Subcutaneous abdominal adipose tissue (tissue), 5 donors: ENCODE measurements around the gene SYT1.

ENCODE experiments used
- H3K27ac ChIP-seq: one replicate; pipeline ENCODE4 v1.7.0; 2013; ENCODE audit warnings: low read depth, mild to moderate bottlenecking, inconsistent platforms, low read length, moderate library complexity
- H3K27me3 ChIP-seq, 5 donors: one replicate each; pipeline ENCODE4 v1.7.0; 2013; ENCODE audit warnings: low read length in 5 of 5, inconsistent platforms in 1 of 5; ENCODE audit not compliant: control insufficient read depth in 5 of 5, insufficient read depth in 4 of 5
- H3K36me3 ChIP-seq, 5 donors: one replicate each; pipeline ENCODE4 v1.7.0; 2013; ENCODE audit warnings: low read length in 5 of 5; ENCODE audit not compliant: control insufficient read depth in 5 of 5, insufficient read depth in 5 of 5
- H3K4me1 ChIP-seq, 5 donors: one replicate each; pipeline ENCODE4 v1.7.0; 2013; ENCODE audit warnings: low read length in 5 of 5, mild to moderate bottlenecking in 3 of 5, moderate library complexity in 1 of 5; ENCODE audit not compliant: control insufficient read depth in 5 of 5, insufficient read depth in 5 of 5
- H3K4me3 ChIP-seq, 5 donors: one replicate each; pipeline ENCODE4 v1.7.0; 2013; ENCODE audit warnings: low read length in 5 of 5, low read depth in 1 of 5
- H3K9ac ChIP-seq, 5 donors: one replicate each; pipeline ENCODE4 v1.7.0; 2013; ENCODE audit warnings: low read length in 5 of 5, mild to moderate bottlenecking in 4 of 5, moderate library complexity in 3 of 5
- H3K9me3 ChIP-seq, 5 donors: one replicate each; pipeline ENCODE4 v1.7.0; 2013; ENCODE audit warnings: low read length in 5 of 5; ENCODE audit not compliant: control insufficient read depth in 5 of 5
- donor health status: healthy.
- donor health status: healthy.
- donor health status: healthy.
- donor health status: healthy.
- donor health status: healthy.

SYT1 gene

DNA sequence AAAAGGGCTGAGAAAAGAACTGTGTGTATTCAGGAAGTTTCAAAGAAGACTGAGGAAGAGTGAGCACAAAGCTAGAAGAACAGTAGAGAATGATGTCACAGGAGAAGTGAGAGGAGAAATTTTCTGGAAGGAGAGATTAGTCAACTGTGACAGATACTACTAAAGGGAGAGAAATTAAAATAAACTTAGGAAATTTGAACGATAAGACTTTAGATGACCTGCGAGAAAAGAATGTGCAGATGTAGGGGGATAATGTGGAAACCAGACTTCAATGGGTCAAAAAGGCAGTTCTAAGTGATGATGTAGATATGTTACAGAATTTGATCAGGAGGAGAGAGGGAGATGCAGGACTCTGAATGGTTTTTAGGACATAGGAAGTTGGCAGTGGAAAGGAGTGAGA is 287.4 kb downstream of the SYT1 start:
- H3K4me3 ChIP-seq: no peak overlapping the region
- H3K27me3 ChIP-seq: no peaks in the 10 kb centered on the region
- no peaks in the 10 kb centered on the region for H3K4me1 ChIP-seq
- H3K9ac ChIP-seq: no peak overlapping the region
- H3K27ac ChIP-seq: no peak overlapping the region
- no peaks in the 10 kb centered on the region for H3K36me3 ChIP-seq
- no peaks in the 10 kb centered on the region for H3K9me3 ChIP-seq

DNA sequence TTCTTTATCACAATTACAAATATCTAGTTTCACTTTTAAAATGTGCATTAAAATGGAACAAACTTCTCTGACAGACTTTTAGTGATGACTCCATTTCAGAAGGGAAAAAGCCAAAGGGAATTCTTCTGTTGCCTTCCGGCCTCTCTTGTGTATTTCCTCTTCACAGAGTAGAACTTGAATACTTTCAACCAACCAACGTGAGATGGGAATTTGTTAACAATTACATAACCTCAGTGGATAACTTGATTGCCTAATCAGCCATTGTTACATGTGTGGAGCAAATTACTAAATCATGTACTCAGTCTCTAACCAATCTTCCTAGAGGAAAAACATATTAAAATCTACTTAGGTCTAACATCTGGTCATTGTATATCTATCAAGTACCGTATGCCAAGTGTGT is 291.1 kb downstream of the SYT1 start:
- Histone ChIP-seq H3K4me3 (no peak overlapping the region), H3K36me3 (no peaks in the 10 kb centered on the region), H3K9me3 (no peaks in the 10 kb centered on the region), H3K4me1 (no peaks in the 10 kb centered on the region), H3K27ac (no peak overlapping the region), H3K27me3 (no peaks in the 10 kb centered on the region), H3K9ac (no peak overlapping the region)

GRCh38 chr12:79156846-79157463 is 292.4 kb downstream of the SYT1 start:
- Histone ChIP-seq H3K9me3 (no peaks in the 10 kb centered on the region), H3K27ac (no peak overlapping the region), H3K9ac (no peak overlapping the region), H3K4me1 (no peaks in the 10 kb centered on the region), H3K27me3 (no peaks in the 10 kb centered on the region), H3K36me3 (no peaks in the 10 kb centered on the region), H3K4me3 (no peak overlapping the region)

DNA sequence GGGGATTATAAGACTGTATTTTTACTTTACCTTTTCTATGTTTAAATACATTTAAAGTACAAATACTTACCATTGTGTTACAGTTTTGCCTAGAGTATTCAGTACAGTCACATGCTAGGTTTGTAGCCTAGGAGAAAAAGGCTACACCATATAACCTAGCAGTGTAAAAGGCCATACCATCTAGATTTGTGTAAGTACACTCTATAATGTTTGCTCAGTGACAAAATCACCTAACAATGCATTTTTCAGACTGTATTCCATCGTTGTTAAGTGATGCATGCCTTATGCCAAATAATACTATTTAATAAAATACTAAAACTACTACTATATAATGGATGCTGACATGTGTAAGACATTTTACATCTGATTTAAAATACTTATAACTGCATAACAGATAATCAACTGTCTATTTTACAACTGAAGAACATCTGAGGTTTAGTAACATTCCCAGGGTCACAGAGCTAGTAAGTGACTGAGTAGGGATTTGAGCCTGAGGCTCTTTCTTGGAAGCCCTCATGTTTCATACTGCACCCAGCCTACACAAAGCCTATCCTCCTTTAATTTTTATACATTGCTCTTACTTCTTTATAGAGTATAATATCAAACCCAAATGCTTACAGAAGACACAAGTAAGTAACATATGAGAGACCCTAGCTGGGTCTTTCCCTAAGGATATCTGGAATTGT is 296.8 kb downstream of the SYT1 start:
- no peaks in the 10 kb centered on the region for H3K36me3 ChIP-seq
- H3K9me3 ChIP-seq: no peaks in the 10 kb centered on the region
- H3K27me3 ChIP-seq: no peaks in the 10 kb centered on the region
- no peak overlapping the region for H3K4me3 ChIP-seq
- H3K9ac ChIP-seq: no peak overlapping the region
- H3K4me1 ChIP-seq: no peaks in the 10 kb centered on the region
- no peak overlapping the region for H3K27ac ChIP-seq

GRCh38 chr12:79162147-79162772 is 297.7 kb downstream of the SYT1 start:
- Histone ChIP-seq H3K27me3 (no peaks in the 10 kb centered on the region), H3K4me3 (no peak overlapping the region), H3K9me3 (no peaks in the 10 kb centered on the region), H3K27ac (no peak overlapping the region), H3K9ac (no peak overlapping the region), H3K36me3 (no peaks in the 10 kb centered on the region), H3K4me1 (no peaks in the 10 kb centered on the region)

GRCh38 chr12:79162948-79163347 is 298.4 kb downstream of the SYT1 start:
- Histone ChIP-seq H3K27me3 (no peaks in the 10 kb centered on the region), H3K9me3 (no peaks in the 10 kb centered on the region), H3K4me3 (no peak overlapping the region), H3K9ac (no peak overlapping the region), H3K4me1 (no peaks in the 10 kb centered on the region), H3K36me3 (no peaks in the 10 kb centered on the region), H3K27ac (no peak overlapping the region)

- no peaks in the 10 kb centered on the region for H3K9me3 ChIP-seq
- no peak overlapping the region for H3K4me3 ChIP-seq
- no peaks in the 10 kb centered on the region for H3K4me1 ChIP-seq
- no peaks in the 10 kb centered on the region for H3K27me3 ChIP-seq
- no peak overlapping the region for H3K9ac ChIP-seq
- no peaks in the 10 kb centered on the region for H3K36me3 ChIP-seq
- no peak overlapping the region for H3K27ac ChIP-seq
Measured at GRCh38 chr12:79164890-79165289, 300.3 kb downstream of the SYT1 start.

- Histone ChIP-seq H3K9me3 (no peaks in the 10 kb centered on the region), H3K4me1 (no peaks in the 10 kb centered on the region), H3K27ac (no peak overlapping the region), H3K4me3 (no peak overlapping the region), H3K9ac (no peak overlapping the region), H3K27me3 (no peaks in the 10 kb centered on the region), H3K36me3 (no peaks in the 10 kb centered on the region)
Measured at GRCh38 chr12:79168687-79169086, 304.1 kb downstream of the SYT1 start.

- Histone ChIP-seq H3K27ac (no peak overlapping the region), H3K36me3 (no peaks in the 10 kb centered on the region), H3K9ac (no peak overlapping the region), H3K9me3 (no peaks in the 10 kb centered on the region), H3K4me3 (no peak overlapping the region), H3K4me1 (no peaks in the 10 kb centered on the region), H3K27me3 (no peaks in the 10 kb centered on the region)
Measured at GRCh38 chr12:79174626-79175025, 310.1 kb downstream of the SYT1 start.

DNA sequence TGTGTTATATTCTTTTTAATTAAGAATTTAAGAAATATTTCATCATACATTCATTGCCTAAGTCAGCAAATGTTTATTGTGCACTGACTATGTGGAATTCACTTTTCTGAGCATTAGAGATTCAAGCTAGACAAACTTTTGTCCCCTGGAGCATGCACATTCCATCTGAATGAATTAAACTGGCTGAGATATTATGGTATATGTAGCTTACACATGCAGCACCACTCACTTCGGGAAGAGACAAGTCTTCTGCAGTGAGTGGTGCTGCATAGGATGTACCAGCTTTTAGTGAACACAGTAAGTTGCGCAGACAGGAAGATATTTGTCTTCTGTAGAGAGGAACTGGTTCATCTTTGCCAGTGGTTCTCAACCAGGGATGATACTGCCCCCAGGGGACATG is 318.4 kb downstream of the SYT1 start:
- Histone ChIP-seq H3K4me1 (peaks cover 0 to 2% (median 0%) of the 10 kb centered on the region in 5 donors), H3K4me3 (no peak overlapping the region), H3K27me3 (no peaks in the 10 kb centered on the region), H3K9me3 (no peaks in the 10 kb centered on the region), H3K36me3 (no peaks in the 10 kb centered on the region), H3K27ac (no peak overlapping the region), H3K9ac (no peak overlapping the region)
